Transverse colon (tissue), 3 donors: Measurements from ENCODE around the gene ITGB8.

ENCODE experiments used
- POLR2A ChIP-seq: fragments of 450-650 bp; IDR thresholded peaks from one replicate; pipeline ENCODE4 v1.6.1; 2016; ENCODE audit warnings: antibody characterized with exemption, mild to moderate bottlenecking, moderate library complexity
- TF ChIP-seq, protein P1 (sequence below), 5 experiments: fragments of 200-600 bp in 3 of 5; fragments of 450-650 bp in 2 of 5; sonication (generic) in 3 of 5; IDR thresholded peaks; 1 replicate in 2 of 5; 2 replicates in 3 of 5; pipeline ENCODE4 v1.5.1; 2016 to 2017; ENCODE audit warnings: antibody characterized with exemption in 5 of 5, inconsistent platforms in 3 of 5, mild to moderate bottlenecking in 2 of 5, moderate library complexity in 1 of 5

- TF ChIP-seq, protein P1, sequence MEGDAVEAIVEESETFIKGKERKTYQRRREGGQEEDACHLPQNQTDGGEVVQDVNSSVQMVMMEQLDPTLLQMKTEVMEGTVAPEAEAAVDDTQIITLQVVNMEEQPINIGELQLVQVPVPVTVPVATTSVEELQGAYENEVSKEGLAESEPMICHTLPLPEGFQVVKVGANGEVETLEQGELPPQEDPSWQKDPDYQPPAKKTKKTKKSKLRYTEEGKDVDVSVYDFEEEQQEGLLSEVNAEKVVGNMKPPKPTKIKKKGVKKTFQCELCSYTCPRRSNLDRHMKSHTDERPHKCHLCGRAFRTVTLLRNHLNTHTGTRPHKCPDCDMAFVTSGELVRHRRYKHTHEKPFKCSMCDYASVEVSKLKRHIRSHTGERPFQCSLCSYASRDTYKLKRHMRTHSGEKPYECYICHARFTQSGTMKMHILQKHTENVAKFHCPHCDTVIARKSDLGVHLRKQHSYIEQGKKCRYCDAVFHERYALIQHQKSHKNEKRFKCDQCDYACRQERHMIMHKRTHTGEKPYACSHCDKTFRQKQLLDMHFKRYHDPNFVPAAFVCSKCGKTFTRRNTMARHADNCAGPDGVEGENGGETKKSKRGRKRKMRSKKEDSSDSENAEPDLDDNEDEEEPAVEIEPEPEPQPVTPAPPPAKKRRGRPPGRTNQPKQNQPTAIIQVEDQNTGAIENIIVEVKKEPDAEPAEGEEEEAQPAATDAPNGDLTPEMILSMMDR (IDR thresholded peaks at IDR 0.05) = no peak
- no peak for TF ChIP-seq POLR2A
These were observed 33.8 kb upstream of the ITGB8 start for GRCh38 chr7:20296901-20297300.
